GM18505 (cell line): ENCODE measurements around the gene BTAF1.

Source experiments
- ATAC-seq: cut with Tn5 transposase; IDR thresholded peaks from one replicate; pipeline ENCODE4 v1.9.1; 2021; ENCODE audit not compliant: unreplicated experiment
- POLR2A ChIP-seq: IDR thresholded peaks from 4 replicates; pipeline ENCODE4 v1.6.1; 2011; ENCODE audit warnings: borderline replicate concordance; ENCODE audit not compliant: insufficient read depth, insufficient read length; ENCODE audit errors: extremely low read depth

BTAF1 gene

DNA sequence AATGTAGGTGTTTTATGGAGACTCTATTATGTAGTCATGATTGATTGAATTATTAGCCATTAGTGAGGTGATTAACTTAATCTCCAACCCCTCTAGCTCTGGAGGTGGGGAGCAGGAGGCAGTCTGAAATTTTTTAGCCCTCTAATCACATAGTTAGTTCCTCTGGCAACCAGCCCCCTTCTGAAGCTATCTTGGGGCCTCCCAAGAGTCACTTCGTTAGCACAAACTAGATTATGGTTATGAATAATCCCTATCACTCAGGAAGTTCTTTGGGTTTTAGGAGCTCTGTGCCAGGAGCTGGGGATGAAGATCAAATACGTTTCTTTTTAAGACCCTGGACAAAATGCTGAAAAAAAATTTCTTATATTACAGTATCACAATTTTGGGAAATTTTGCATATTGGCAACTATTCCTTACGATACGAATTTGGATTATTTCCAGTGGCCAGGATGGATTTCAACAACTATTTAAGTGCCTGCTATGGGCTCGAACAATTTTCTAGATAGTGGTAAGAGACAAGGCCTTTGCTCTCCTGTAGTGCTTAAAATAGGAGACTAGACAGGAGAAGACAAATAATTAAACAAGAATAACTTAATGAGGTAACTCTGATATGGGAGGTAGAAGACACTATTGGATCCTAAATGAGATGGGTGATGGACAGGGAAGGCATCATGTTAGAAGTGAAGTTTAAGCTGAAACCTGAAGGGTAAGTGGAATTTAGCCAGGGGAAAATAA is 52.9 kb downstream of the BTAF1 start:
- TF ChIP-seq POLR2A = no peak

GRCh38 chr10:91977491-91977890 is 53.9 kb downstream of the BTAF1 start:
- no peak for TF ChIP-seq POLR2A
- no peak for ATAC-seq

More for the DNA sequence above, 52.9 kb downstream of the BTAF1 start:
- ATAC-seq = no peak

DNA sequence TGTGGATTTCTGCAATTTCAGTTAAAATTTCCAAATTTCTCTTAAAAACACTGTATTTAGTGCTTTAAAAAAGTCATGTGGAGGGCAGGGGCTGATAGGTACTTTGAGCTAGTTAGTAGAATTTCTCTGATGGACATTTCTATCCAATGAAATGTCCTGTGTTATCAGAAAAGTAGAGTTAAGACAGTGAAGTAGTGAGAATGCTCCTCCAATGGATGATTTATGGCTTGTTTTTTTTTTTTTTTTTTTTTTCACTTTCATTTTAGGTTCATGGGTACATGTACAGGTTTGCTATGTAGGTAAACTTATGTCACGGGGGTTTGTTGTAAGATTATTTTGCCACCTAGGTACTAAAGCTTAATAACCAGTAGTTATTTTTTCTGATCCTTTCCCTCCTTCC is 55.0 kb downstream of the BTAF1 start:
- no peak for TF ChIP-seq POLR2A
- ATAC-seq = no peak

- no peak for ATAC-seq
- TF ChIP-seq POLR2A = no peak
These were observed 56.7 kb downstream of the BTAF1 start for GRCh38 chr10:91980319-91980718.

GRCh38 chr10:91983416-91983815 is 59.8 kb downstream of the BTAF1 start:
- ATAC-seq = no peak
- TF ChIP-seq POLR2A = no peak

DNA sequence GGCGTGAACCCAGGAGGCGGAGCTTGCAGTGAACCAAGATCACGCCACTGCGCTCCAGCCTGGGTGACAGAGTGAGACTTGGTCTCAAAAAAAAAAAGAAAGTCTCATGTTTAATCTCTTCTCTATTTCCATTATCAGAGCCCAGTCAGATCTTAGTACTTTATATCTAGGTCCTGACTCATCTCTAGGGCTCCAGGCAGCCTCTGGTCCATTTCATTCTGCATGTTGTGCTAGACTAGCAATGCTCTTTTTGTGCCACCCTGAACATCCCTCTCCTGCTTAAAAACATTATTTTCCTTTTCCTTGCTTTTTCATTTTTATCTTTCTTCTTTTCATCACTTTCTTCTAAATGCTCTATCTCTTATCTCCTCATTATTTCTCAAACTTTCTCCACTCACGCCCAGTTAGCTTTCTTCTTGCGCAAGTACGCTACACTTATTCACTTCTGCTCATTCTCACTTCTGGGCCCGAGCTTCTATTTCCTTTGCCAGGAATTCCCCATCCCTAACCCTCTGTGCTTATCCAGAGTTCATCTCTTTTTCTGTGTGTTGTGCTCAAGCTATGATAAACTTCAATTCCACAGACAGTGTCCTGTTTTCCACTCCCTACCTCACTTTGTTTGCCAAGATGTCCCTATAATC is 63.9 kb downstream of the BTAF1 start:
- ATAC-seq = no peak
- no peak for TF ChIP-seq POLR2A

- ATAC-seq = no peak
- TF ChIP-seq POLR2A = no peak
These were observed 68.5 kb downstream of the BTAF1 start for GRCh38 chr10:91992031-91992430.

- no peak for ATAC-seq
- no peak for TF ChIP-seq POLR2A
These were observed 72.7 kb downstream of the BTAF1 start for GRCh38 chr10:91996266-91996665.

GRCh38 chr10:92001581-92001980 is 78.0 kb downstream of the BTAF1 start:
- no peak for TF ChIP-seq POLR2A
- ATAC-seq = no peak

GRCh38 chr10:92001995-92002394 is 78.4 kb downstream of the BTAF1 start:
- no peak for ATAC-seq
- TF ChIP-seq POLR2A = no peak

GRCh38 chr10:92003258-92003657 is 79.7 kb downstream of the BTAF1 start:
- no peak for TF ChIP-seq POLR2A
- ATAC-seq = no peak

- no peak for TF ChIP-seq POLR2A
- ATAC-seq = no peak
These were observed 82.4 kb downstream of the BTAF1 start for GRCh38 chr10:92005978-92006377.

DNA sequence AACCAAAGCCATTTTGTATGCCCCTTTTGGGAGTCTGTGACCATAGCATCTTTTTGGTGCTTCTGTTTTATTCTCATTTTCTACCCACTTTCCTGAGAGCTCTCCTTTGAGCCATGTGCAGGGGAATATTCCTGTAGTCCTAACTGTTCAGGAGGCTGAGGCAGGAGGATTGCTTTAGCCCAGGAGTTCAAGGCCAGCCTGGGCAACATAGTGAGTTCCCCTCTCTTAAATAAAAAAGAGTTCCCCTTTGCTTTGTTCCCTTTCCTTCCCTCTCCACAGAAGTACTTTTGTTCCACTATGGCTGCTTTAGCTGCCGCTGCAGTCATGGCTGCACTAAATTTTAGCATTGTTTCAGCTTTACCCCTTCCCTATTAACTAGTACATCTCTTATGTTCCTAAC is 85.9 kb downstream of the BTAF1 start:
- no peak for ATAC-seq
- TF ChIP-seq POLR2A = no peak

GRCh38 chr10:92010047-92010735 is 86.6 kb downstream of the BTAF1 start:
- ATAC-seq = no peak
- no peak for TF ChIP-seq POLR2A

GRCh38 chr10:92011560-92012214 is 88.1 kb downstream of the BTAF1 start:
- ATAC-seq = no peak
- no peak for TF ChIP-seq POLR2A
